C4-2B (cell line): ENCODE data around the gene P3R3URF.

ENCODE experiments used
- ZFX ChIP-seq: fragments of 450-650 bp; IDR thresholded peaks from 2 replicates; pipeline ENCODE4 v1.6.1; 2017
- TF ChIP-seq, protein P1 (sequence below): fragments of 450-650 bp; conservative IDR thresholded peaks from 2 replicates; pipeline ENCODE4 v1.5.1; 2017; ENCODE audit warnings: mild to moderate bottlenecking

- TF ChIP-seq, protein P1, sequence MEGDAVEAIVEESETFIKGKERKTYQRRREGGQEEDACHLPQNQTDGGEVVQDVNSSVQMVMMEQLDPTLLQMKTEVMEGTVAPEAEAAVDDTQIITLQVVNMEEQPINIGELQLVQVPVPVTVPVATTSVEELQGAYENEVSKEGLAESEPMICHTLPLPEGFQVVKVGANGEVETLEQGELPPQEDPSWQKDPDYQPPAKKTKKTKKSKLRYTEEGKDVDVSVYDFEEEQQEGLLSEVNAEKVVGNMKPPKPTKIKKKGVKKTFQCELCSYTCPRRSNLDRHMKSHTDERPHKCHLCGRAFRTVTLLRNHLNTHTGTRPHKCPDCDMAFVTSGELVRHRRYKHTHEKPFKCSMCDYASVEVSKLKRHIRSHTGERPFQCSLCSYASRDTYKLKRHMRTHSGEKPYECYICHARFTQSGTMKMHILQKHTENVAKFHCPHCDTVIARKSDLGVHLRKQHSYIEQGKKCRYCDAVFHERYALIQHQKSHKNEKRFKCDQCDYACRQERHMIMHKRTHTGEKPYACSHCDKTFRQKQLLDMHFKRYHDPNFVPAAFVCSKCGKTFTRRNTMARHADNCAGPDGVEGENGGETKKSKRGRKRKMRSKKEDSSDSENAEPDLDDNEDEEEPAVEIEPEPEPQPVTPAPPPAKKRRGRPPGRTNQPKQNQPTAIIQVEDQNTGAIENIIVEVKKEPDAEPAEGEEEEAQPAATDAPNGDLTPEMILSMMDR, result no peak
- no peak for TF ChIP-seq ZFX
These were observed 26.2 kb downstream of the P3R3URF start for GRCh38 chr1:46150085-46150484.
